ENCODE data around the gene PATJ.

- TF ChIP-seq CTCF (IDR thresholded peaks at IDR 0.05) (no peak), POLR2A (IDR thresholded peaks at IDR 0.05) (no peak)
These were observed 349.8 kb downstream of the PATJ start for GRCh38 chr1:62092110-62092509.

Measured in esophagus squamous epithelium (tissue), 4 donors.